Measurements from ENCODE around the gene CDC25B. TPM values are rescaled to one million over a fixed set of nuclear protein-coding genes. Genes with fewer than 3 reads are reported as not detected.
A peak's percentile ranks its signal among the peaks of the same experiment; 100 is the strongest.

CDC25B gene
- total and polyA plus RNA-seq, 10 of the 15 experiments (the other 5 are each of a cell fraction or from before 2014, with no cell fraction given): 4.6 to 58.8 (median 24.6) TPM

DNA sequence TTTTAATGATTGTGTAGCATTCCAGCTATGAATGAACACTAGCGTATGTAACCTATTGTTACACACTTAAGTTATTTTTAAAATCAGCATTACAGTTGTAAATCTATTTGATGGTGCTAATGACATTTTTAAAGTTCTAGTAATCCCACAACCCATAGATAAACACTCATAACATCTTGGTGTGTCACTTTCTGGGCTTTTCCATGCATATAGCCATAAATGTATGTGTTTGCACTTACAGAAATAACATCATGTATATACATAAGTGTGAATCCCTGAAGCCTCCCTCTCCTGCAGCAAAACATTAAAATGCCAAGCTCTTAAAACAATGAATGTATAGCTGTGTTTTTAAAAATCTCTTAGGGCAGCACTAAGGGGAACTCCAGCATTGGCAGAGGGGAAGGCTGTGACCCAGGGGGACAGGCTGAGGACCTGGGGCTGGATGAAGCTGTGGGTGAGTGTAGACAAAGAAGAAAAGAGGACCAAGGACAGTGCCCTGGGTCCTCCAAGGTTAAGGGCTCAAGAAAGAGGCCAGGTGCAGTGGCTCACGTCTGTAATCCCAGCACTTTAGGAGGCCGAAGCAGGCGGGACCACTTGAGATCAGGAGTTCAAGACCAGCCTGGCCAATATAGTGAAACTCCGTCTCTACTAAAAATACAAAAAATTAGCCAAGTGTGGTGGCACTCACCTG, 8.6 kb upstream of the CDC25B start:
- Histone ChIP-seq H2AFZ (ENCODE audit: control insufficient read depth, low read depth, low read length) (no peak overlapping the region), H3K9ac (ENCODE audit: control insufficient read depth, insufficient read depth, low read length) (no peak overlapping the region), H3K4me2 (ENCODE audit: control insufficient read depth, insufficient read depth) (peak overlapping the region; percentile 19), H3K9me3 (replicated peaks; ENCODE audit: control insufficient read depth, insufficient read depth, low read length) (no peaks in the 10 kb centered on the region), H4K20me1 (ENCODE audit: control insufficient read depth, insufficient read depth) (no peaks in the 10 kb centered on the region), H3K4me1 (ENCODE audit: control insufficient read depth, insufficient read depth, low read length) (peaks cover 17% of the 10 kb centered on the region), H3K27me3 (replicated peaks in 1 of 2; ENCODE audit: control insufficient read depth in 2 of 2, insufficient read depth in 2 of 2, low read length in 1 of 2) (no peaks in the 10 kb centered on the region), H3K79me2 (ENCODE audit: control insufficient read depth, insufficient read depth, low read length) (peaks cover 14% of the 10 kb centered on the region), H3K36me3 (ENCODE audit: control insufficient read depth in 2 of 2, insufficient read depth in 2 of 2, low read length in 1 of 2) (no peaks in the 10 kb centered on the region), H3K4me3 (peak overlapping the region; percentile 17; the same call in 1 of the 2 replicates), H3K27ac (ENCODE audit: control insufficient read depth, insufficient read depth) (no peak overlapping the region)
- ChIA-PET POLR2A (interaction anchor here (0.5 to 2.4 kb wide), 4 partner anchors 12 to 61 kb away, joined by 3 to 12 read pairs (median 4); partner anchors contain the start of gene AP5S1), SMC1A (ENCODE audit: uncharacterized antibody, unreplicated experiment) (interaction anchor here (0.7 to 4.6 kb wide), 8 partner anchors 12 to 284 kb away, joined by 3 to 43 read pairs (median 4); partner anchors contain the start of genes ADISSP and AP5S1), RAD21 (ENCODE audit: unreplicated experiment) (interaction anchor here (0.5 to 5.2 kb wide), 10 partner anchors 9 to 284 kb away, joined by 3 to 31 read pairs (median 6); partner anchors contain the start of genes ADISSP, AP5S1 and CDC25B), CTCF (interaction anchor here (0.7 to 4.8 kb wide), 21 partner anchors 8 to 298 kb away, joined by 3 to 85 read pairs (median 5); partner anchors contain the start of genes ADISSP, AP5S1 and CDC25B)
- TF ChIP-seq REST (IDR thresholded peaks at IDR 0.05; ENCODE audit: low read depth, low read length) (peak; percentile 45; the same call in 1 of the 2 replicates), ZBTB4 (CRISPR knock-in tag; IDR thresholded peaks at IDR 0.05) (no peak)
- FAIRE-seq (peak; percentile 13), DNase-seq (ENCODE audit: low read depth, low spot score) (no peak), ATAC-seq (no peak)
- intact Hi-C loops (cut with micrococcal nuclease; ENCODE audit: unreplicated experiment): loop anchor here (1.0 to 10.0 kb wide), 4 partner anchors 33 to 295 kb away; partner anchors contain the start of genes AP5S1 and RNF24
- WGBS (ENCODE audit: insufficient coverage, insufficient replicate concordance, low lambda C conversion rate, missing lambda C conversion rate): 61% methylated on average over 5 of the region's 5 CpGs
- BruUV-seq (replicated peaks): no TSS peak
- in situ Hi-C loops (cut with MboI): no loop called here

Measured in GM12878 (cell line).